GM12878 (cell line): ENCODE data around the gene LDB2. TPM values are rescaled to one million over a fixed set of nuclear protein-coding genes. Genes with fewer than 3 reads are reported as not detected.

Experiments used
- ATAC-seq: fragments of 200-7000 bp; cut with Tn5 transposase; 3 replicates; pipeline ENCODE4 v1.9.1; 2020; ENCODE audit warnings: mild to moderate bottlenecking, moderate library complexity
- BruUV-seq: library from RNA; stranded (reverse); fragments of 400-500 nt; replicated peaks from 2 replicates; lab custom pipeline; 2021; lab: Mats Ljungman, UMichigan
- CTCF ChIA-PET: fragments of 300-600 bp; sonication (Branson Sonifier 250); formaldehyde crosslinking; extraction: SDS; loops from one replicate; lab custom pipeline; 2021; ENCODE audit warnings: inconsistent platforms; lab: Yijun Ruan, JAX
- POLR2A ChIA-PET: fragments of 350-600 bp; formaldehyde crosslinking; extraction: SDS; loops from one replicate; lab custom pipeline; 2021; ENCODE audit warnings: inconsistent platforms; lab: Charles Lee
- RAD21 ChIA-PET: fragments of 300-600 bp; sonication (Branson Sonifier 250); formaldehyde crosslinking; loops from one replicate; lab custom pipeline; 2023; ENCODE audit warnings: antibody characterized with exemption; ENCODE audit not compliant: unreplicated experiment; lab: Charles Lee
- SMC1A ChIA-PET: fragments of 300-600 bp; sonication (Branson Sonifier 250); formaldehyde crosslinking; loops from one replicate; lab custom pipeline; 2023; ENCODE audit not compliant: unreplicated experiment, uncharacterized antibody; lab: Charles Lee
- DNase-seq: peaks from one replicate; pipeline ENCODE4 v3.0.0-alpha.2; 2011; ENCODE audit warnings: low read depth, low spot score
- FAIRE-seq: peaks from 3 replicates; lab custom pipeline; 2011; peaks lifted over from hg19 to GRCh38; lab: Jason Lieb, UNC
- H2AFZ ChIP-seq: 2 replicates; pipeline ENCODE4 v1.6.0; 2011; ENCODE audit warnings: low read depth, low read length, control low read depth; ENCODE audit not compliant: control insufficient read depth
- H3K27ac ChIP-seq: 2 replicates; pipeline ENCODE4 v1.5.1; 2011; ENCODE audit warnings: control low read depth; ENCODE audit not compliant: control insufficient read depth, insufficient read depth
- H3K27me3 ChIP-seq, 2 experiments: replicated peaks in 1 of 2; 2 replicates each; pipeline versions ENCODE4 v1.6.0 to v1.6.1; 2011; ENCODE audit warnings: low read length in 1 of 2; ENCODE audit not compliant: control insufficient read depth in 2 of 2, insufficient read depth in 2 of 2
- H3K36me3 ChIP-seq, 2 experiments: 2 replicates each; pipeline ENCODE4 v1.5.1; 2011; ENCODE audit warnings: low read length in 1 of 2; ENCODE audit not compliant: control insufficient read depth in 2 of 2, insufficient read depth in 2 of 2
- H3K4me1 ChIP-seq: 2 replicates; pipeline ENCODE4 v1.6.1; 2011; ENCODE audit warnings: mild to moderate bottlenecking, low read length, moderate library complexity, mixed read lengths; ENCODE audit not compliant: control insufficient read depth, insufficient read depth
- H3K4me2 ChIP-seq: 2 replicates; pipeline ENCODE4 v1.6.0; 2011; ENCODE audit warnings: control low read depth; ENCODE audit not compliant: control insufficient read depth, insufficient read depth
- H3K4me3 ChIP-seq: fragments of 200-600 bp; sonication (generic); 2 replicates; pipeline ENCODE4 v1.5.1; 2016
- H3K79me2 ChIP-seq: 2 replicates; pipeline ENCODE4 v1.6.0; 2011; ENCODE audit warnings: low read length; ENCODE audit not compliant: control insufficient read depth, insufficient read depth
- H3K9ac ChIP-seq: 2 replicates; pipeline ENCODE4 v1.8.0; 2011; ENCODE audit warnings: low read length, control low read depth, mixed read lengths; ENCODE audit not compliant: control insufficient read depth, insufficient read depth
- H3K9me3 ChIP-seq: replicated peaks from 3 replicates; pipeline ENCODE4 v1.5.1; 2011; ENCODE audit warnings: mild to moderate bottlenecking, low read length; ENCODE audit not compliant: control insufficient read depth, insufficient read depth
- H4K20me1 ChIP-seq: 2 replicates; pipeline ENCODE4 v1.6.0; 2011; ENCODE audit not compliant: control insufficient read depth, insufficient read depth
- EP300 ChIP-seq, 2 experiments: fragments of 150-350 bp in 1 of 2; IDR thresholded peaks; 2 replicates each; pipeline ENCODE4 v1.6.1; 2011 to 2012; ENCODE audit warnings: low read depth in 2 of 2, low read length in 2 of 2, borderline replicate concordance in 1 of 2, improper control_type of control experiment in 1 of 2, inconsistent platforms in 1 of 2; ENCODE audit not compliant: control insufficient read depth in 1 of 2
- FOS ChIP-seq: IDR thresholded peaks from 3 replicates; pipeline ENCODE4 v1.6.1; 2011; ENCODE audit warnings: borderline replicate concordance; ENCODE audit not compliant: insufficient read length; ENCODE audit errors: extremely low read depth
- IRF4 ChIP-seq: IDR thresholded peaks from 2 replicates; pipeline ENCODE4 v1.6.1; 2011; ENCODE audit warnings: low read depth, low read length
- MEF2B ChIP-seq: fragments of 450-650 bp; IDR thresholded peaks from 2 replicates; pipeline ENCODE4 v1.6.1; 2018; ENCODE audit warnings: mild to moderate bottlenecking, moderate library complexity; ENCODE audit not compliant: partially characterized antibody, poor library complexity, severe bottlenecking
- MYB ChIP-seq: fragments of 150-350 bp; IDR thresholded peaks from 2 replicates; pipeline ENCODE4 v1.6.1; 2014; ENCODE audit warnings: mild to moderate bottlenecking, low read depth, low read length, borderline replicate concordance
- SREBF1 ChIP-seq: IDR thresholded peaks from 2 replicates; pipeline ENCODE4 v1.6.1; 2012; ENCODE audit warnings: mild to moderate bottlenecking, low read length
- ZSCAN29 ChIP-seq: fragments of 450-650 bp; IDR thresholded peaks from 2 replicates; pipeline ENCODE4 v1.6.1; 2017; ENCODE audit warnings: mild to moderate bottlenecking, moderate library complexity
- WGBS: methylation state at CpG from one replicate; pipeline ENCODE4 v1.1.6; 2016; ENCODE audit warnings: low lambda C conversion rate; ENCODE audit not compliant: insufficient replicate concordance, insufficient coverage; ENCODE audit errors: missing lambda C conversion rate; 5-methylcytosine and 5-hydroxymethylcytosine counted together
- in situ Hi-C: fragments of 300-500 bp; cut with MboI; formaldehyde crosslinking; loops from 9 replicates; pipeline ENCODE4 v1.14.3; 2018; ENCODE audit warnings: mixed read lengths
- intact Hi-C: fragments of 100-400 bp; cut with micrococcal nuclease; formaldehyde crosslinking; loops from one replicate; pipeline ENCODE4 v1.14.2; 2022; ENCODE audit not compliant: unreplicated experiment
- polyA plus RNA-seq, 11 experiments: library from polyadenylated mRNA; depleted of rRNA in 4 of 11; unstranded in 6 of 11; stranded (reverse) in 5 of 11; fragments of >200 nt; fragmentation: Nextera tagmentation in 4 of 11; fragmentation: Illumina TruSeq in 1 of 11; extraction: Ambion mirVana in 4 of 11; extraction: Trizol in 1 of 11; gene quantifications; 1 replicate in 1 of 11; 2 replicates in 10 of 11; pipeline versions ENCODE4 v1.2.1 to v1.2.3, GENCODE V29; 2011 to 2016; ENCODE audit warnings: inconsistent platforms in 2 of 11, missing spikeins in 2 of 11, low read depth in 1 of 11
- total RNA-seq, 4 experiments: library from RNA; depleted of rRNA in 3 of 4; stranded (reverse); fragments of >200 nt in 3 of 4; fragmentation: Illumina TruSeq in 1 of 4; extraction: Trizol in 1 of 4; gene quantifications; 2 replicates each; pipeline versions ENCODE4 v1.2.1 to v1.2.3, GENCODE V29; 2013 to 2021
- TF ChIP-seq, protein P1 (sequence below): fragments of 450-650 bp; IDR thresholded peaks from 2 replicates; pipeline ENCODE4 v1.6.1; 2017; ENCODE audit warnings: mild to moderate bottlenecking, low read depth, inconsistent platforms; ENCODE audit not compliant: poor library complexity, severe bottlenecking
- TF ChIP-seq, protein P2 (sequence below): fragments of 450-650 bp; IDR thresholded peaks from 2 replicates; pipeline ENCODE4 v1.6.1; 2018; ENCODE audit warnings: mild to moderate bottlenecking, low read depth, moderate library complexity; ENCODE audit not compliant: partially characterized antibody
- TF ChIP-seq, protein P3 (sequence below): IDR thresholded peaks from 2 replicates; pipeline ENCODE4 v1.6.1; 2012; ENCODE audit warnings: low read depth, low read length, improper control_type of control experiment

Gene LDB2
- total and polyA plus RNA-seq, 10 of the 15 experiments (the other 5 are each of a cell fraction or from before 2014, with no cell fraction given): 0.15 TPM; not detected in 9

DNA sequence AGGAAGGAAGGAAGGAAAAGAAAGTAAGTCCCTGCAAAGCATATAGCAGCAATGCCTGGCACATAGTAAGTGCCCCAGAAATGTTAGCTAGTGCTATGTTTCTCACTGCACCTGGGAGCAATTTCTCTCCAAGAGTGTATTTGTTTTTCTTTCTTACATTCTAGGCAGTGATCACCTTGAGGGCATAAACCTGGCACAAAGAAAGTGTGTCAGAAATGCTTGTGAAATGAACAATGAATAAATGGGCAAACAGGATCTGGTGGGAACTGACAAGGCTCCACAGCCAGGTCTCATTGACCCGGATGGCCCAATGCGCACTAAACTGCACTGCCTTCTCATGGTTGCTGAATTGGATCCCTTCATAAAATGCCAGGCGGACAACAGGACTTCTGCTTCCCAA is 316.4 kb downstream of the LDB2 start:
- H3K27me3 ChIP-seq: no peaks in the 10 kb centered on the region
- no peaks in the 10 kb centered on the region for H3K79me2 ChIP-seq
- 54% methylated on average over 3 of the region's 3 CpGs for WGBS
- ChIA-PET RAD21 (no interaction called here), SMC1A (no interaction called here), POLR2A (no interaction called here), CTCF (no interaction called here)
- H4K20me1 ChIP-seq: no peaks in the 10 kb centered on the region
- no peak overlapping the region for H3K4me3 ChIP-seq
- intact Hi-C loops (no loop called here), in situ Hi-C loops (no loop called here)
- no peak for ATAC-seq
- H3K4me1 ChIP-seq: no peaks in the 10 kb centered on the region
- BruUV-seq: no TSS peak
- no peaks in the 10 kb centered on the region for H3K36me3 ChIP-seq
- no peak for TF ChIP-seq ZSCAN29
- TF ChIP-seq EP300 (IDR thresholded peaks at IDR 0.05; ENCODE audit: borderline replicate concordance in 1 of 2, control insufficient read depth in 1 of 2, low read depth in 2 of 2, low read length in 2 of 2): no peak
- TF ChIP-seq SREBF1: no peak
- TF ChIP-seq, protein P1, sequence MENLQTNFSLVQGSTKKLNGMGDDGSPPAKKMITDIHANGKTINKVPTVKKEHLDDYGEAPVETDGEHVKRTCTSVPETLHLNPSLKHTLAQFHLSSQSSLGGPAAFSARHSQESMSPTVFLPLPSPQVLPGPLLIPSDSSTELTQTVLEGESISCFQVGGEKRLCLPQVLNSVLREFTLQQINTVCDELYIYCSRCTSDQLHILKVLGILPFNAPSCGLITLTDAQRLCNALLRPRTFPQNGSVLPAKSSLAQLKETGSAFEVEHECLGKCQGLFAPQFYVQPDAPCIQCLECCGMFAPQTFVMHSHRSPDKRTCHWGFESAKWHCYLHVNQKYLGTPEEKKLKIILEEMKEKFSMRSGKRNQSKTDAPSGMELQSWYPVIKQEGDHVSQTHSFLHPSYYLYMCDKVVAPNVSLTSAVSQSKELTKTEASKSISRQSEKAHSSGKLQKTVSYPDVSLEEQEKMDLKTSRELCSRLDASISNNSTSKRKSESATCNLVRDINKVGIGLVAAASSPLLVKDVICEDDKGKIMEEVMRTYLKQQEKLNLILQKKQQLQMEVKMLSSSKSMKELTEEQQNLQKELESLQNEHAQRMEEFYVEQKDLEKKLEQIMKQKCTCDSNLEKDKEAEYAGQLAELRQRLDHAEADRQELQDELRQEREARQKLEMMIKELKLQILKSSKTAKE: no peak
- TF ChIP-seq FOS: no peak
- TF ChIP-seq, protein P2, sequence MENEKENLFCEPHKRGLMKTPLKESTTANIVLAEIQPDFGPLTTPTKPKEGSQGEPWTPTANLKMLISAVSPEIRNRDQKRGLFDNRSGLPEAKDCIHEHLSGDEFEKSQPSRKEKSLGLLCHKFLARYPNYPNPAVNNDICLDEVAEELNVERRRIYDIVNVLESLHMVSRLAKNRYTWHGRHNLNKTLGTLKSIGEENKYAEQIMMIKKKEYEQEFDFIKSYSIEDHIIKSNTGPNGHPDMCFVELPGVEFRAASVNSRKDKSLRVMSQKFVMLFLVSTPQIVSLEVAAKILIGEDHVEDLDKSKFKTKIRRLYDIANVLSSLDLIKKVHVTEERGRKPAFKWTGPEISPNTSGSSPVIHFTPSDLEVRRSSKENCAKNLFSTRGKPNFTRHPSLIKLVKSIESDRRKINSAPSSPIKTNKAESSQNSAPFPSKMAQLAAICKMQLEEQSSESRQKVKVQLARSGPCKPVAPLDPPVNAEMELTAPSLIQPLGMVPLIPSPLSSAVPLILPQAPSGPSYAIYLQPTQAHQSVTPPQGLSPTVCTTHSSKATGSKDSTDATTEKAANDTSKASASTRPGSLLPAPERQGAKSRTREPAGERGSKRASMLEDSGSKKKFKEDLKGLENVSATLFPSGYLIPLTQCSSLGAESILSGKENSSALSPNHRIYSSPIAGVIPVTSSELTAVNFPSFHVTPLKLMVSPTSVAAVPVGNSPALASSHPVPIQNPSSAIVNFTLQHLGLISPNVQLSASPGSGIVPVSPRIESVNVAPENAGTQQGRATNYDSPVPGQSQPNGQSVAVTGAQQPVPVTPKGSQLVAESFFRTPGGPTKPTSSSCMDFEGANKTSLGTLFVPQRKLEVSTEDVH: no peak
- TF ChIP-seq, protein P3, sequence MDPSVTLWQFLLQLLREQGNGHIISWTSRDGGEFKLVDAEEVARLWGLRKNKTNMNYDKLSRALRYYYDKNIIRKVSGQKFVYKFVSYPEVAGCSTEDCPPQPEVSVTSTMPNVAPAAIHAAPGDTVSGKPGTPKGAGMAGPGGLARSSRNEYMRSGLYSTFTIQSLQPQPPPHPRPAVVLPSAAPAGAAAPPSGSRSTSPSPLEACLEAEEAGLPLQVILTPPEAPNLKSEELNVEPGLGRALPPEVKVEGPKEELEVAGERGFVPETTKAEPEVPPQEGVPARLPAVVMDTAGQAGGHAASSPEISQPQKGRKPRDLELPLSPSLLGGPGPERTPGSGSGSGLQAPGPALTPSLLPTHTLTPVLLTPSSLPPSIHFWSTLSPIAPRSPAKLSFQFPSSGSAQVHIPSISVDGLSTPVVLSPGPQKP: no peak
- TF ChIP-seq IRF4: no peak
- no peak for TF ChIP-seq MEF2B
- no peak for TF ChIP-seq MYB
- H3K27ac ChIP-seq: no peak overlapping the region
- H3K9me3 ChIP-seq: no peaks in the 10 kb centered on the region
- no peak for FAIRE-seq
- DNase-seq: no peak
- no peak overlapping the region for H3K9ac ChIP-seq
- no peak overlapping the region for H3K4me2 ChIP-seq
- no peak overlapping the region for H2AFZ ChIP-seq
